HCT116 (cell line): ENCODE data around the gene ATP10B. TPM values are rescaled to one million over a fixed set of nuclear protein-coding genes. Genes with fewer than 3 reads are reported as not detected.

ENCODE experiments used
- ATAC-seq: fragments of 200-7000 bp; cut with Tn5 transposase; 2 replicates; pipeline ENCODE4 v1.9.1; 2020; ENCODE audit warnings: mild to moderate bottlenecking, moderate library complexity
- BruUV-seq: library from RNA; stranded (reverse); fragments of 400-500 nt; replicated peaks from 2 replicates; lab custom pipeline; 2021; lab: Mats Ljungman, UMichigan
- CTCF ChIA-PET: fragments of 300-600 bp; sonication (Branson Sonifier 250); formaldehyde crosslinking; loops from one replicate; lab custom pipeline; 2021; ENCODE audit warnings: antibody characterized with exemption; lab: Charles Lee
- POLR2A ChIA-PET: fragments of 300-600, 350-600 bp; sonication (Branson Sonifier 250); formaldehyde crosslinking; loops from one replicate; lab custom pipeline; 2021; ENCODE audit warnings: antibody characterized with exemption; lab: Charles Lee
- RAD21 ChIA-PET, 2 experiments: fragments of 300-600 bp; sonication (Branson Sonifier 250); formaldehyde crosslinking; loops; one replicate each; lab custom pipeline; 2023; ENCODE audit warnings: low total read pairs in 2 of 2; ENCODE audit not compliant: uncharacterized antibody in 2 of 2, unreplicated experiment in 2 of 2, low non-redundant PET in 1 of 2; lab: Charles Lee
- DNase-seq: peaks from one replicate; pipeline ENCODE4 v3.0.0-alpha.2; 2010; ENCODE audit warnings: low read depth, low spot score
- H2AFZ ChIP-seq: fragments of 200-600 bp; shearing (Covaris generic), sonication (generic); 2 replicates; pipeline ENCODE4 v1.6.1; 2017; ENCODE audit warnings: low read depth, mixed run types, mixed read lengths, antibody characterized with exemption, low read length; ENCODE audit not compliant: poor library complexity, severe bottlenecking
- H3K27ac ChIP-seq: 2 replicates; pipeline ENCODE4 v1.5.1; 2012; ENCODE audit warnings: low read depth, low read length
- H3K27me3 ChIP-seq: fragments of 200-600 bp; sonication (generic); 2 replicates; pipeline ENCODE4 v1.6.1; 2016; ENCODE audit warnings: mixed run types, low read length, mixed read lengths; ENCODE audit not compliant: insufficient read depth
- H3K36me3 ChIP-seq, 2 experiments: fragments of 200-500 bp in 1 of 2; fragments of 200-600 bp in 1 of 2; sonication (Bioruptor generic) in 1 of 2; sonication (generic) in 1 of 2; 2 replicates each; pipeline versions ENCODE4 v1.5.1 to v1.6.1; 2014 to 2016; ENCODE audit warnings: low read length in 2 of 2, inconsistent platforms in 1 of 2, mixed read lengths in 1 of 2, mixed run types in 1 of 2; ENCODE audit not compliant: insufficient read depth in 2 of 2, control insufficient read depth in 1 of 2
- H3K4me1 ChIP-seq, 2 experiments: fragments of 200-600 bp in 1 of 2; sonication (generic) in 1 of 2; 2 replicates each; pipeline versions ENCODE4 v1.5.1 to v1.6.1; 2012 to 2017; ENCODE audit warnings: low read length in 2 of 2, inconsistent platforms in 1 of 2, mild to moderate bottlenecking in 1 of 2, mixed read lengths in 1 of 2, mixed run types in 1 of 2, moderate library complexity in 1 of 2; ENCODE audit not compliant: insufficient read depth in 2 of 2, control insufficient read depth in 1 of 2
- H3K4me2 ChIP-seq: fragments of 200-600 bp; sonication (generic); 2 replicates; pipeline ENCODE4 v1.6.1; 2017; ENCODE audit warnings: mixed run types, low read length, mixed read lengths
- H3K4me3 ChIP-seq, 2 experiments: fragments of 200-600 bp in 1 of 2; sonication (generic) in 1 of 2; replicated peaks in 1 of 2; 2 replicates each; pipeline ENCODE4 v1.5.1; 2011 to 2016; ENCODE audit warnings: low read length in 2 of 2, control low read depth in 1 of 2, low read depth in 1 of 2, mild to moderate bottlenecking in 1 of 2, mixed read lengths in 1 of 2, mixed run types in 1 of 2
- H3K79me2 ChIP-seq: fragments of 200-600 bp; sonication (generic); 2 replicates; pipeline ENCODE4 v1.6.1; 2017; ENCODE audit warnings: mild to moderate bottlenecking, mixed run types, low read length, moderate library complexity, mixed read lengths; ENCODE audit not compliant: insufficient read depth
- H3K9ac ChIP-seq: fragments of 200-600 bp; sonication (generic); 2 replicates; pipeline ENCODE4 v1.6.1; 2016; ENCODE audit warnings: low read length, mixed read lengths
- H3K9me2 ChIP-seq: fragments of 200-600 bp; sonication (generic), shearing (Covaris generic); 2 replicates; pipeline ENCODE4 v1.6.1; 2017; ENCODE audit warnings: mixed run types, mild to moderate bottlenecking, moderate library complexity; ENCODE audit not compliant: insufficient read depth
- H3K9me3 ChIP-seq, 2 experiments: fragments of 200-500 bp in 1 of 2; fragments of 200-600 bp in 1 of 2; sonication (Bioruptor generic) in 1 of 2; sonication (generic) in 1 of 2; 2 replicates each; pipeline ENCODE4 v1.6.1; 2014 to 2017; ENCODE audit warnings: low read length in 2 of 2, mixed read lengths in 2 of 2, inconsistent platforms in 1 of 2, low read depth in 1 of 2, mild to moderate bottlenecking in 1 of 2, mixed run types in 1 of 2, moderate library complexity in 1 of 2; ENCODE audit not compliant: control insufficient read depth in 1 of 2, insufficient read depth in 1 of 2
- H4K20me1 ChIP-seq: fragments of 200-600 bp; sonication (generic), shearing (Covaris generic); 2 replicates; pipeline ENCODE4 v1.6.1; 2017; ENCODE audit warnings: mixed run types, mild to moderate bottlenecking, moderate library complexity; ENCODE audit not compliant: insufficient read depth
- CBX3 ChIP-seq: IDR thresholded peaks from 2 replicates; pipeline ENCODE4 v1.6.1; 2012; ENCODE audit warnings: low read depth
- CEBPB ChIP-seq: IDR thresholded peaks from 2 replicates; pipeline ENCODE4 v1.6.1; 2012; ENCODE audit warnings: low read depth
- EGR1 ChIP-seq: IDR thresholded peaks from 2 replicates; pipeline ENCODE4 v1.6.1; 2012; ENCODE audit warnings: low read depth
- ELF1 ChIP-seq: IDR thresholded peaks from 2 replicates; pipeline ENCODE4 v1.6.1; 2012; ENCODE audit warnings: low read depth, borderline replicate concordance
- EZH2 ChIP-seq: fragments of 200-600 bp; sonication (generic); IDR thresholded peaks from 2 replicates; pipeline ENCODE4 v1.6.1; 2017; ENCODE audit warnings: antibody characterized with exemption, mixed run types
- FOSL1 ChIP-seq: IDR thresholded peaks from 2 replicates; pipeline ENCODE4 v1.6.1; 2012; ENCODE audit warnings: low read depth
- JUND ChIP-seq: IDR thresholded peaks from 2 replicates; pipeline ENCODE4 v1.6.1; 2012
- MAX ChIP-seq: IDR thresholded peaks from 2 replicates; pipeline ENCODE4 v1.6.1; 2012
- POLR2A ChIP-seq: IDR thresholded peaks from 2 replicates; pipeline ENCODE4 v1.7.0; 2011; ENCODE audit warnings: borderline replicate concordance; ENCODE audit not compliant: insufficient read depth, insufficient read length; ENCODE audit errors: extremely low read depth
- POLR2AphosphoS5 ChIP-seq: IDR thresholded peaks from 2 replicates; pipeline ENCODE4 v1.6.1; 2011; ENCODE audit warnings: mild to moderate bottlenecking, low read depth, low read length, moderate library complexity
- RAD21 ChIP-seq: IDR thresholded peaks from 2 replicates; pipeline ENCODE4 v1.6.1; 2012; ENCODE audit warnings: low read depth, mild to moderate bottlenecking
- REST ChIP-seq: IDR thresholded peaks from 2 replicates; pipeline ENCODE4 v1.6.1; 2012; ENCODE audit warnings: low read depth
- SIN3A ChIP-seq: IDR thresholded peaks from 2 replicates; pipeline ENCODE4 v1.6.1; 2012; ENCODE audit warnings: low read depth
- SP1 ChIP-seq: IDR thresholded peaks from 2 replicates; pipeline ENCODE4 v1.6.1; 2012; ENCODE audit warnings: low read depth
- SRF ChIP-seq: IDR thresholded peaks from 2 replicates; pipeline ENCODE4 v1.6.1; 2012; ENCODE audit warnings: low read depth
- TCF7L2 ChIP-seq: IDR thresholded peaks from 2 replicates; pipeline ENCODE4 v1.7.0; 2011; ENCODE audit warnings: borderline replicate concordance, inconsistent platforms; ENCODE audit not compliant: insufficient read depth, insufficient read length; ENCODE audit errors: extremely low read depth
- ZFX ChIP-seq: fragments of 450-650 bp; IDR thresholded peaks from 2 replicates; pipeline ENCODE4 v1.6.1; 2017
- ZNF274 ChIP-seq: fragments of 200-500 bp; sonication (Bioruptor generic); IDR thresholded peaks from 2 replicates; pipeline ENCODE4 v1.6.1; 2014; ENCODE audit warnings: mild to moderate bottlenecking, low read depth, low read length, inconsistent platforms
- intact Hi-C: fragments of 100-400 bp; cut with micrococcal nuclease; formaldehyde crosslinking; loops from 2 replicates; pipeline ENCODE4 v1.10.0; 2022
- total RNA-seq: library from RNA; stranded (reverse); gene quantifications from one replicate; pipeline ENCODE4 v1.2.1, GENCODE V29; 2021; ENCODE audit not compliant: unreplicated experiment
- TF ChIP-seq, protein P1 (sequence below), 3 experiments: fragments of 200-600 bp in 1 of 3; sonication (generic) in 1 of 3; IDR thresholded peaks in 2 of 3; conservative IDR thresholded peaks in 1 of 3; 2 replicates each; pipeline ENCODE4 v1.5.1; 2012 to 2017; ENCODE audit warnings: low read depth in 2 of 3, low read length in 2 of 3, antibody characterized with exemption in 1 of 3, borderline replicate concordance in 1 of 3, control low read depth in 1 of 3, mild to moderate bottlenecking in 1 of 3, mixed read lengths in 1 of 3, mixed run types in 1 of 3, moderate library complexity in 1 of 3; ENCODE audit not compliant: insufficient read depth in 1 of 3
- TF ChIP-seq, protein P2 (sequence below): IDR thresholded peaks from 2 replicates; pipeline ENCODE4 v1.6.1; 2012

Gene ATP10B
- total RNA-seq, 1 experiment from 2014 or later: 0.07 TPM

GRCh38 chr5:160660132-160660531 is 191.9 kb downstream of the ATP10B start:
- Histone ChIP-seq H3K4me2 (no peak overlapping the region), H3K4me1 (no peaks in the 10 kb centered on the region), H2AFZ (no peak overlapping the region), H3K9me2 (no peaks in the 10 kb centered on the region), H3K79me2 (no peaks in the 10 kb centered on the region), H3K9ac (no peak overlapping the region), H3K27ac (no peak overlapping the region), H3K27me3 (no peaks in the 10 kb centered on the region), H3K36me3 (no peaks in the 10 kb centered on the region), H3K9me3 (no peaks in the 10 kb centered on the region)
- CTCF ChIA-PET: no interaction called here
- intact Hi-C loops: no loop called here
- POLR2A ChIA-PET: no interaction called here
- no peak for DNase-seq
- RAD21 ChIA-PET: no interaction called here
- TF ChIP-seq CBX3 (no peak), JUND (no peak), FOSL1 (no peak), MAX (no peak), ZNF274 (no peak), POLR2A (no peak), POLR2AphosphoS5 (no peak), SRF (no peak), SP1 (no peak), EGR1 (no peak), EZH2 (no peak), RAD21 (no peak), CEBPB (no peak), SIN3A (no peak), ZFX (no peak), TCF7L2 (no peak), REST (no peak), ELF1 (no peak)
- TF ChIP-seq, protein P1, sequence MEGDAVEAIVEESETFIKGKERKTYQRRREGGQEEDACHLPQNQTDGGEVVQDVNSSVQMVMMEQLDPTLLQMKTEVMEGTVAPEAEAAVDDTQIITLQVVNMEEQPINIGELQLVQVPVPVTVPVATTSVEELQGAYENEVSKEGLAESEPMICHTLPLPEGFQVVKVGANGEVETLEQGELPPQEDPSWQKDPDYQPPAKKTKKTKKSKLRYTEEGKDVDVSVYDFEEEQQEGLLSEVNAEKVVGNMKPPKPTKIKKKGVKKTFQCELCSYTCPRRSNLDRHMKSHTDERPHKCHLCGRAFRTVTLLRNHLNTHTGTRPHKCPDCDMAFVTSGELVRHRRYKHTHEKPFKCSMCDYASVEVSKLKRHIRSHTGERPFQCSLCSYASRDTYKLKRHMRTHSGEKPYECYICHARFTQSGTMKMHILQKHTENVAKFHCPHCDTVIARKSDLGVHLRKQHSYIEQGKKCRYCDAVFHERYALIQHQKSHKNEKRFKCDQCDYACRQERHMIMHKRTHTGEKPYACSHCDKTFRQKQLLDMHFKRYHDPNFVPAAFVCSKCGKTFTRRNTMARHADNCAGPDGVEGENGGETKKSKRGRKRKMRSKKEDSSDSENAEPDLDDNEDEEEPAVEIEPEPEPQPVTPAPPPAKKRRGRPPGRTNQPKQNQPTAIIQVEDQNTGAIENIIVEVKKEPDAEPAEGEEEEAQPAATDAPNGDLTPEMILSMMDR (IDR thresholded peaks at IDR 0.05 in 2 of 3, conservative IDR thresholded peaks at IDR 0.05 in 1 of 3; ENCODE audit: borderline replicate concordance in 1 of 3, insufficient read depth in 1 of 3, low read depth in 2 of 3, low read length in 2 of 3): no peak
- TF ChIP-seq, protein P2, sequence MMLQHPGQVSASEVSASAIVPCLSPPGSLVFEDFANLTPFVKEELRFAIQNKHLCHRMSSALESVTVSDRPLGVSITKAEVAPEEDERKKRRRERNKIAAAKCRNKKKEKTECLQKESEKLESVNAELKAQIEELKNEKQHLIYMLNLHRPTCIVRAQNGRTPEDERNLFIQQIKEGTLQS: no peak
- TF ChIP-seq, all 23 proteins: peak for 0
- no peak overlapping the region for H3K4me3 ChIP-seq
- H4K20me1 ChIP-seq: no peaks in the 10 kb centered on the region
- ATAC-seq: no peak
- BruUV-seq: no TSS peak
